ENCODE results near the gene STK32B. TPM values are rescaled to one million over a fixed set of nuclear protein-coding genes. Genes with fewer than 3 reads are reported as not detected.
"Not testable (repeated sequence)": the region's sequence is repeated elsewhere in the genome, so short reads cannot be mapped to it uniquely, and the experiment has no call there.

Gene STK32B
- total and polyA plus RNA-seq, 2 donors: 2.9 to 4.8 TPM

- peaks cover 2 to 3% of the 10 kb centered on the region in 2 donors for H3K4me1 ChIP-seq (ENCODE audit: control insufficient read depth in 2 of 2, insufficient read depth in 2 of 2, low read length in 2 of 2)
- H3K9me3 ChIP-seq (ENCODE audit: control insufficient read depth in 2 of 2, insufficient read depth in 1 of 2, low read length in 1 of 2): no peaks in the 10 kb centered on the region
- DNase-seq (ENCODE audit: low read depth in 6 of 9, low spot score in 9 of 9): no peak
- no peaks in the 10 kb centered on the region for H3K27me3 ChIP-seq (ENCODE audit: control insufficient read depth in 2 of 2, insufficient read depth in 1 of 2, low read length in 1 of 2)
- no peak overlapping the region for H3K27ac ChIP-seq (ENCODE audit: low read depth in 1 of 2, low read length in 1 of 2)
- H3K36me3 ChIP-seq (ENCODE audit: control insufficient read depth in 2 of 2, insufficient read depth in 2 of 2, low read length in 1 of 2): no peaks in the 10 kb centered on the region
- H3K4me3 ChIP-seq (ENCODE audit: low read length in 2 of 2): no peak overlapping the region
- 95% methylated on average over 1 of the region's 1 CpG for WGBS
Observed at GRCh38 chr4:5247735-5248134, 196.5 kb downstream of the STK32B start.

- H3K9me3 ChIP-seq (ENCODE audit: control insufficient read depth in 2 of 2, insufficient read depth in 1 of 2, low read length in 1 of 2): no peaks in the 10 kb centered on the region
- 79% methylated on average over 2 of the region's 2 CpGs for WGBS
- no peak for DNase-seq (ENCODE audit: low read depth in 6 of 9, low spot score in 9 of 9)
Observed at GRCh38 chr4:5249727-5250126, 198.4 kb downstream of the STK32B start.

GRCh38 chr4:5250536-5250935 is 199.3 kb downstream of the STK32B start:
- H3K9me3 ChIP-seq (ENCODE audit: control insufficient read depth in 2 of 2, insufficient read depth in 1 of 2, low read length in 1 of 2); H3K27me3 ChIP-seq (ENCODE audit: control insufficient read depth in 2 of 2, insufficient read depth in 1 of 2, low read length in 1 of 2); DNase-seq (ENCODE audit: low read depth in 6 of 9, low spot score in 9 of 9); H3K36me3 ChIP-seq (ENCODE audit: control insufficient read depth in 2 of 2, insufficient read depth in 2 of 2, low read length in 1 of 2); H3K4me1 ChIP-seq (ENCODE audit: control insufficient read depth in 2 of 2, insufficient read depth in 2 of 2, low read length in 2 of 2); H3K27ac ChIP-seq (ENCODE audit: low read depth in 1 of 2, low read length in 1 of 2); H3K4me3 ChIP-seq (ENCODE audit: low read length in 2 of 2): not testable (repeated sequence)
- WGBS: 80% methylated on average over 5 of the region's 5 CpGs

More at GRCh38 chr4:5249727-5250126, 198.4 kb downstream of the STK32B start:
- Histone ChIP-seq H3K4me1 (ENCODE audit: control insufficient read depth in 2 of 2, insufficient read depth in 2 of 2, low read length in 2 of 2) (peaks cover 2 to 3% of the 10 kb centered on the region in 2 donors), H3K27ac (ENCODE audit: low read depth in 1 of 2, low read length in 1 of 2) (no peak overlapping the region), H3K4me3 (ENCODE audit: low read length in 2 of 2) (no peak overlapping the region), H3K27me3 (ENCODE audit: control insufficient read depth in 2 of 2, insufficient read depth in 1 of 2, low read length in 1 of 2) (no peaks in the 10 kb centered on the region), H3K36me3 (ENCODE audit: control insufficient read depth in 2 of 2, insufficient read depth in 2 of 2, low read length in 1 of 2) (no peaks in the 10 kb centered on the region)

GRCh38 chr4:5256421-5256820 is 205.1 kb downstream of the STK32B start:
- Histone ChIP-seq H3K4me3 (ENCODE audit: low read length in 2 of 2) (no peak overlapping the region), H3K27ac (ENCODE audit: low read depth in 1 of 2, low read length in 1 of 2) (no peak overlapping the region), H3K9me3 (ENCODE audit: control insufficient read depth in 2 of 2, insufficient read depth in 1 of 2, low read length in 1 of 2) (no peaks in the 10 kb centered on the region), H3K27me3 (ENCODE audit: control insufficient read depth in 2 of 2, insufficient read depth in 1 of 2, low read length in 1 of 2) (no peaks in the 10 kb centered on the region), H3K36me3 (ENCODE audit: control insufficient read depth in 2 of 2, insufficient read depth in 2 of 2, low read length in 1 of 2) (no peaks in the 10 kb centered on the region), H3K4me1 (ENCODE audit: control insufficient read depth in 2 of 2, insufficient read depth in 2 of 2, low read length in 2 of 2) (no peaks in the 10 kb centered on the region)
- 84% methylated on average over 4 of the region's 4 CpGs for WGBS
- DNase-seq (ENCODE audit: low read depth in 6 of 9, low spot score in 9 of 9): no peak

- H3K4me3 ChIP-seq (ENCODE audit: low read length in 2 of 2): no peak overlapping the region
- no peaks in the 10 kb centered on the region for H3K4me1 ChIP-seq (ENCODE audit: control insufficient read depth in 2 of 2, insufficient read depth in 2 of 2, low read length in 2 of 2)
- no peaks in the 10 kb centered on the region for H3K9me3 ChIP-seq (ENCODE audit: control insufficient read depth in 2 of 2, insufficient read depth in 1 of 2, low read length in 1 of 2)
- H3K36me3 ChIP-seq (ENCODE audit: control insufficient read depth in 2 of 2, insufficient read depth in 2 of 2, low read length in 1 of 2): no peaks in the 10 kb centered on the region
- 94% methylated on average over 2 of the region's 2 CpGs for WGBS
- no peak for DNase-seq (ENCODE audit: low read depth in 6 of 9, low spot score in 9 of 9)
- no peak overlapping the region for H3K27ac ChIP-seq (ENCODE audit: low read depth in 1 of 2, low read length in 1 of 2)
- H3K27me3 ChIP-seq (ENCODE audit: control insufficient read depth in 2 of 2, insufficient read depth in 1 of 2, low read length in 1 of 2): no peaks in the 10 kb centered on the region
Observed at GRCh38 chr4:5257086-5257485, 205.8 kb downstream of the STK32B start.

GRCh38 chr4:5259471-5259870 is 208.2 kb downstream of the STK32B start:
- Histone ChIP-seq H3K27ac (ENCODE audit: low read depth in 1 of 2, low read length in 1 of 2) (no peak overlapping the region), H3K4me3 (ENCODE audit: low read length in 2 of 2) (no peak overlapping the region), H3K36me3 (ENCODE audit: control insufficient read depth in 2 of 2, insufficient read depth in 2 of 2, low read length in 1 of 2) (no peaks in the 10 kb centered on the region), H3K4me1 (ENCODE audit: control insufficient read depth in 2 of 2, insufficient read depth in 2 of 2, low read length in 2 of 2) (no peaks in the 10 kb centered on the region), H3K9me3 (ENCODE audit: control insufficient read depth in 2 of 2, insufficient read depth in 1 of 2, low read length in 1 of 2) (no peaks in the 10 kb centered on the region), H3K27me3 (ENCODE audit: control insufficient read depth in 2 of 2, insufficient read depth in 1 of 2, low read length in 1 of 2) (no peaks in the 10 kb centered on the region)
- DNase-seq (ENCODE audit: low read depth in 6 of 9, low spot score in 9 of 9): no peak
- WGBS: 53% methylated on average over 2 of the region's 2 CpGs

GRCh38 chr4:5260121-5260520 is 208.8 kb downstream of the STK32B start:
- Histone ChIP-seq H3K36me3 (ENCODE audit: control insufficient read depth in 2 of 2, insufficient read depth in 2 of 2, low read length in 1 of 2) (no peaks in the 10 kb centered on the region), H3K4me3 (ENCODE audit: low read length in 2 of 2) (no peak overlapping the region), H3K27me3 (ENCODE audit: control insufficient read depth in 2 of 2, insufficient read depth in 1 of 2, low read length in 1 of 2) (no peaks in the 10 kb centered on the region), H3K4me1 (ENCODE audit: control insufficient read depth in 2 of 2, insufficient read depth in 2 of 2, low read length in 2 of 2) (no peaks in the 10 kb centered on the region), H3K27ac (ENCODE audit: low read depth in 1 of 2, low read length in 1 of 2) (no peak overlapping the region), H3K9me3 (ENCODE audit: control insufficient read depth in 2 of 2, insufficient read depth in 1 of 2, low read length in 1 of 2) (no peaks in the 10 kb centered on the region)
- no peak for DNase-seq (ENCODE audit: low read depth in 6 of 9, low spot score in 9 of 9)
- WGBS: 97% methylated on average over 6 of the region's 6 CpGs

GRCh38 chr4:5261866-5262265 is 210.6 kb downstream of the STK32B start:
- no peaks in the 10 kb centered on the region for H3K4me1 ChIP-seq (ENCODE audit: control insufficient read depth in 2 of 2, insufficient read depth in 2 of 2, low read length in 2 of 2)
- no peak overlapping the region for H3K4me3 ChIP-seq (ENCODE audit: low read length in 2 of 2)
- H3K9me3 ChIP-seq (ENCODE audit: control insufficient read depth in 2 of 2, insufficient read depth in 1 of 2, low read length in 1 of 2): no peaks in the 10 kb centered on the region
- no peak overlapping the region for H3K27ac ChIP-seq (ENCODE audit: low read depth in 1 of 2, low read length in 1 of 2)
- H3K36me3 ChIP-seq (ENCODE audit: control insufficient read depth in 2 of 2, insufficient read depth in 2 of 2, low read length in 1 of 2): no peaks in the 10 kb centered on the region
- 97% methylated on average over 4 of the region's 4 CpGs for WGBS
- no peaks in the 10 kb centered on the region for H3K27me3 ChIP-seq (ENCODE audit: control insufficient read depth in 2 of 2, insufficient read depth in 1 of 2, low read length in 1 of 2)
- DNase-seq (ENCODE audit: low read depth in 6 of 9, low spot score in 9 of 9): no peak

GRCh38 chr4:5266991-5267390 is 215.7 kb downstream of the STK32B start:
- H3K9me3 ChIP-seq (ENCODE audit: control insufficient read depth in 2 of 2, insufficient read depth in 1 of 2, low read length in 1 of 2): no peaks in the 10 kb centered on the region
- WGBS: 76% methylated on average over 2 of the region's 2 CpGs
- no peaks in the 10 kb centered on the region for H3K27me3 ChIP-seq (ENCODE audit: control insufficient read depth in 2 of 2, insufficient read depth in 1 of 2, low read length in 1 of 2)
- no peak overlapping the region for H3K27ac ChIP-seq (ENCODE audit: low read depth in 1 of 2, low read length in 1 of 2)
- H3K36me3 ChIP-seq (ENCODE audit: control insufficient read depth in 2 of 2, insufficient read depth in 2 of 2, low read length in 1 of 2): no peaks in the 10 kb centered on the region
- no peaks in the 10 kb centered on the region for H3K4me1 ChIP-seq (ENCODE audit: control insufficient read depth in 2 of 2, insufficient read depth in 2 of 2, low read length in 2 of 2)
- H3K4me3 ChIP-seq (ENCODE audit: low read length in 2 of 2): no peak overlapping the region
- no peak for DNase-seq (ENCODE audit: low read depth in 6 of 9, low spot score in 9 of 9)

- no peak for DNase-seq (ENCODE audit: low read depth in 6 of 9, low spot score in 9 of 9)
- no peaks in the 10 kb centered on the region for H3K36me3 ChIP-seq (ENCODE audit: control insufficient read depth in 2 of 2, insufficient read depth in 2 of 2, low read length in 1 of 2)
- WGBS: 97% methylated on average over 8 of the region's 8 CpGs
- H3K9me3 ChIP-seq (ENCODE audit: control insufficient read depth in 2 of 2, insufficient read depth in 1 of 2, low read length in 1 of 2): no peaks in the 10 kb centered on the region
- H3K27me3 ChIP-seq (ENCODE audit: control insufficient read depth in 2 of 2, insufficient read depth in 1 of 2, low read length in 1 of 2): no peaks in the 10 kb centered on the region
- H3K27ac ChIP-seq (ENCODE audit: low read depth in 1 of 2, low read length in 1 of 2): no peak overlapping the region
- no peaks in the 10 kb centered on the region for H3K4me1 ChIP-seq (ENCODE audit: control insufficient read depth in 2 of 2, insufficient read depth in 2 of 2, low read length in 2 of 2)
- no peak overlapping the region for H3K4me3 ChIP-seq (ENCODE audit: low read length in 2 of 2)
Observed at GRCh38 chr4:5267408-5267807, 216.1 kb downstream of the STK32B start.
